ENCODE results near the gene NR1H2. TPM values are rescaled to one million over a fixed set of nuclear protein-coding genes. Genes with fewer than 3 reads are reported as not detected.

The NR1H2 gene
- total and polyA plus RNA-seq, 2 experiments from 2014 or later: 32.9 to 70.2 TPM

DNA sequence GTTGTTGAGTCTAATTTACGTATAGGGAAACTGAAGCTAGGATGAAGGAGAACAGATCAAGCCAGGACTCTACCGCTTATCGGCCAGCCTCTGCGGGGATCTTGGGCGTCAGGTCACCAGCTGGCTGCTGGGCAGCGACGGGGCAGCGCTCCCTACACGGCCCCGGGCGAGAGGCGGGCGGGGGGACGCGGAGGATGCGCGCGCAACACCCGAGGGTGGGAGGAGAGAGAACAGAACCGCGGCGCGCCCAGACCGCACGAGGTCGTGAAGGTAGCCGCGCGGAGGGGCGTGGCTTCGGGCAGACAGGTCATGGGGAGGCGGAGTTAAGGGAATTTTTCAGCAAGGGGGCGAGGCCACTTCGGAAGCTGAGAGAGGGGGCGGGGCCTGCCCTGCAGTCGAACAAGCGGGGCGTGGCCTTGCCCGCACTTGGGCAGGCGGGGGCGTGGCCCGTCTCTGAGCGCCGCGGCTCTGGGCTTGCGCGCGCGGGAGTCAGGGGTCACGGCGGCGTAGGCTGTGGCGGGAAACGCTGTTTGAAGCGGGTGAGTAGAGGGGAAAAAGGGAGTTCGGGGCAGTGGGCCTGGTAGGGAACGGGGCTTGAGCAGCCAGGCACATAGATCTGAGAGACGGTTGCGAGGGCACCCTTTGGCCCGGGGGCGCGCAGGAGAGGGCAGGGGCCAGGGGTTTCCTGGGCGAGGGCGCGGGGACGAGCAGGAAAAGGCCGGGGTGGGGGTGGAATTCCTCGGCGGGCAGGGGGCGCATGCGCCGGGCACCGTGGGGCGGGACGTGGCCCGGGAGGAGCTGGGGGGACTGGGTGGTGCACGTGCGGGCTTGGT, 7.8 kb downstream of the NR1H2 start, which contains the start of gene POLD1:
TSS of gene POLD1 (plus strand) at position 496 of the 833 bp plus-strand sequence. CDS start 14,505 bp downstream, outside the sequence.
- Histone ChIP-seq H3K36me3 (ENCODE audit: insufficient read depth) (peaks cover 7% of the 10 kb centered on the region; the same call in 1 of the 2 replicates), H4K20me1 (replicated peaks; ENCODE audit: insufficient read depth) (peaks cover 8% of the 10 kb centered on the region), H3K9me2 (ENCODE audit: insufficient read depth) (no peaks in the 10 kb centered on the region), H3K4me3 (peak within 1 kb of the TSS; percentile 84), H2AFZ (no peak within 1 kb of the TSS), H3K27me3 (ENCODE audit: insufficient read depth) (no peaks in the 10 kb centered on the region), H3F3A (replicated peaks; ENCODE audit: low read depth) (peaks cover 6% of the 10 kb centered on the region), H3K4me1 (ENCODE audit: insufficient read depth) (peaks cover 18% of the 10 kb centered on the region), H3K4me2 (peak within 1 kb of the TSS; percentile 96), H3K27ac (ENCODE audit: low read depth) (peak within 1 kb of the TSS; percentile 84), H3K79me2 (replicated peaks; ENCODE audit: insufficient read depth) (peaks cover 45% of the 10 kb centered on the region)
- peak within 1 kb of the TSS; percentile 89 for H3K4me3 Mint-ChIP-seq
- TF ChIP-seq POLR2AphosphoS5 (IDR thresholded peaks at IDR 0.05; ENCODE audit: low read depth) (peak; percentile 90), ZNF114 (CRISPR knock-in tag; IDR thresholded peaks at IDR 0.05) (no peak)
- H3K27me3 Mint-ChIP-seq (ENCODE audit: insufficient read depth, low read depth, poor library complexity): peaks cover 12% of the 10 kb centered on the region
- peaks cover 21% of the 10 kb centered on the region for H3K4me1 Mint-ChIP-seq
- DNase-seq (ENCODE audit: low spot score) (peak; percentile 100), ATAC-seq (peak; percentile 86)
- peak within 1 kb of the TSS; percentile 98 for H3K27ac Mint-ChIP-seq
- H3K36me3 Mint-ChIP-seq (ENCODE audit: low read depth): peaks cover 56% of the 10 kb centered on the region
- H3K9me3 Mint-ChIP-seq: peaks cover 9% of the 10 kb centered on the region; the same call in 1 of the 3 replicates

DNA sequence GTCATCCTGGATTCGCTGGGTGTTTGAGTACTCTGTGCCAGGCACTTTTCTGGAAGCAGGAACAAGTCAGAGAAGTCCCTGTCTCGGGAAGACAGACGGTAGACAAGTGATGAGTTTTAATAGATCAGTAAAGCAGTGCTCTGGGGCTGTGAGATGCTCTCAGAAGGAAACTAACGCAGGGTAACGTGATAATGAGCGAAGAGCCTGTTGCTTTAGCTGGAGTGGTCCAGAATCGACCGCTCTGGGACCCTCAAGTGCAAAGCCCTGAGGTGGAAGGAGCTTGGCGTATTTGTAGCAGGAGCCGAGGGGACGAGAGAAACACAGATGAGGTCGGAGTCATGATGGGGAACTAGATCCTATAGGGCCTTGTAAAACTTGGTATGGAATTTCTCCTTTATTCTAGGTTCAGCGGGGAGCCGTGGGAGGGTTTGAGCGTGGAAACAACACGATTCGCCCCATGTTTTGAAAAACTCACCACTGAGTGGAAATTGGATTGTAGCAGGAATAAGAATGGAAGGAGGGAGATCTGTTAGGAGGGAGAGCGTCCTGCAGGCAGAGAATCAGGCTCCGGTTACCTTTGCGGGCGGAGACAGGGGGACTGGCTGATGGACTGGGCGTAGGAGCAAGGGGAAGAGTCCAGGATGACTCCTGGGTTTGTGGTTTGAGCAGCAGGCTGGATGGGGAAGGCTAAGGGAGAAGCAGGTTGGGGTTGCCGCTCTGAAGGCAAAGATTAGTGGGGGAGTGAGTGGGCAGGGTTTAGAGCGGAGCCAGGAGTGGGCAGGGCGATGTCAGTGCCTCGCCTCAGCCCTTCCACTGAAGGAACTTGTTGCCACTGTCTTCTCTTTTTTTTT, 8.7 kb downstream of the NR1H2 start:
- H3K4me1 Mint-ChIP-seq: peaks cover 21% of the 10 kb centered on the region
- Histone ChIP-seq H3K36me3 (ENCODE audit: insufficient read depth) (peaks cover 5% of the 10 kb centered on the region; the same call in 1 of the 2 replicates), H3K9me2 (ENCODE audit: insufficient read depth) (no peaks in the 10 kb centered on the region), H3K79me2 (replicated peaks; ENCODE audit: insufficient read depth) (peaks cover 54% of the 10 kb centered on the region), H3K27ac (ENCODE audit: low read depth) (peak overlapping the region; percentile 84; the same call in 1 of the 2 replicates), H3K27me3 (ENCODE audit: insufficient read depth) (no peaks in the 10 kb centered on the region), H3K4me2 (peak overlapping the region; percentile 96), H3F3A (replicated peaks; ENCODE audit: low read depth) (peaks cover 6% of the 10 kb centered on the region), H3K4me1 (ENCODE audit: insufficient read depth) (peaks cover 18% of the 10 kb centered on the region), H4K20me1 (replicated peaks; ENCODE audit: insufficient read depth) (peaks cover 8% of the 10 kb centered on the region), H3K4me3 (peak overlapping the region; percentile 84), H2AFZ (no peak overlapping the region)
- H3K9me3 Mint-ChIP-seq: peaks cover 7% of the 10 kb centered on the region; the same call in 2 of the 3 replicates
- ATAC-seq (peak; percentile 3; the same call in 2 of the 3 replicates), DNase-seq (ENCODE audit: low spot score) (peak; percentile 30)
- peaks cover 10% of the 10 kb centered on the region for H3K27me3 Mint-ChIP-seq (ENCODE audit: insufficient read depth, low read depth, poor library complexity)
- peaks cover 54% of the 10 kb centered on the region for H3K36me3 Mint-ChIP-seq (ENCODE audit: low read depth)
- peak overlapping the region; percentile 98 for H3K27ac Mint-ChIP-seq
- peak overlapping the region; percentile 89 for H3K4me3 Mint-ChIP-seq
- TF ChIP-seq ZNF331 (CRISPR knock-in tag; IDR thresholded peaks at IDR 0.05; ENCODE audit: low read depth): no peak
- no peak for TF ChIP-seq JUNB (IDR thresholded peaks at IDR 0.05; ENCODE audit: unreplicated experiment)
- no peak for TF ChIP-seq ZNF114 (CRISPR knock-in tag; IDR thresholded peaks at IDR 0.05)
- no peak for TF ChIP-seq NANOG (IDR thresholded peaks at IDR 0.05; ENCODE audit: borderline replicate concordance)
- TF ChIP-seq CREB1 (CRISPR knock-in tag; IDR thresholded peaks at IDR 0.05; ENCODE audit: low read depth): no peak
- TF ChIP-seq, protein P1, sequence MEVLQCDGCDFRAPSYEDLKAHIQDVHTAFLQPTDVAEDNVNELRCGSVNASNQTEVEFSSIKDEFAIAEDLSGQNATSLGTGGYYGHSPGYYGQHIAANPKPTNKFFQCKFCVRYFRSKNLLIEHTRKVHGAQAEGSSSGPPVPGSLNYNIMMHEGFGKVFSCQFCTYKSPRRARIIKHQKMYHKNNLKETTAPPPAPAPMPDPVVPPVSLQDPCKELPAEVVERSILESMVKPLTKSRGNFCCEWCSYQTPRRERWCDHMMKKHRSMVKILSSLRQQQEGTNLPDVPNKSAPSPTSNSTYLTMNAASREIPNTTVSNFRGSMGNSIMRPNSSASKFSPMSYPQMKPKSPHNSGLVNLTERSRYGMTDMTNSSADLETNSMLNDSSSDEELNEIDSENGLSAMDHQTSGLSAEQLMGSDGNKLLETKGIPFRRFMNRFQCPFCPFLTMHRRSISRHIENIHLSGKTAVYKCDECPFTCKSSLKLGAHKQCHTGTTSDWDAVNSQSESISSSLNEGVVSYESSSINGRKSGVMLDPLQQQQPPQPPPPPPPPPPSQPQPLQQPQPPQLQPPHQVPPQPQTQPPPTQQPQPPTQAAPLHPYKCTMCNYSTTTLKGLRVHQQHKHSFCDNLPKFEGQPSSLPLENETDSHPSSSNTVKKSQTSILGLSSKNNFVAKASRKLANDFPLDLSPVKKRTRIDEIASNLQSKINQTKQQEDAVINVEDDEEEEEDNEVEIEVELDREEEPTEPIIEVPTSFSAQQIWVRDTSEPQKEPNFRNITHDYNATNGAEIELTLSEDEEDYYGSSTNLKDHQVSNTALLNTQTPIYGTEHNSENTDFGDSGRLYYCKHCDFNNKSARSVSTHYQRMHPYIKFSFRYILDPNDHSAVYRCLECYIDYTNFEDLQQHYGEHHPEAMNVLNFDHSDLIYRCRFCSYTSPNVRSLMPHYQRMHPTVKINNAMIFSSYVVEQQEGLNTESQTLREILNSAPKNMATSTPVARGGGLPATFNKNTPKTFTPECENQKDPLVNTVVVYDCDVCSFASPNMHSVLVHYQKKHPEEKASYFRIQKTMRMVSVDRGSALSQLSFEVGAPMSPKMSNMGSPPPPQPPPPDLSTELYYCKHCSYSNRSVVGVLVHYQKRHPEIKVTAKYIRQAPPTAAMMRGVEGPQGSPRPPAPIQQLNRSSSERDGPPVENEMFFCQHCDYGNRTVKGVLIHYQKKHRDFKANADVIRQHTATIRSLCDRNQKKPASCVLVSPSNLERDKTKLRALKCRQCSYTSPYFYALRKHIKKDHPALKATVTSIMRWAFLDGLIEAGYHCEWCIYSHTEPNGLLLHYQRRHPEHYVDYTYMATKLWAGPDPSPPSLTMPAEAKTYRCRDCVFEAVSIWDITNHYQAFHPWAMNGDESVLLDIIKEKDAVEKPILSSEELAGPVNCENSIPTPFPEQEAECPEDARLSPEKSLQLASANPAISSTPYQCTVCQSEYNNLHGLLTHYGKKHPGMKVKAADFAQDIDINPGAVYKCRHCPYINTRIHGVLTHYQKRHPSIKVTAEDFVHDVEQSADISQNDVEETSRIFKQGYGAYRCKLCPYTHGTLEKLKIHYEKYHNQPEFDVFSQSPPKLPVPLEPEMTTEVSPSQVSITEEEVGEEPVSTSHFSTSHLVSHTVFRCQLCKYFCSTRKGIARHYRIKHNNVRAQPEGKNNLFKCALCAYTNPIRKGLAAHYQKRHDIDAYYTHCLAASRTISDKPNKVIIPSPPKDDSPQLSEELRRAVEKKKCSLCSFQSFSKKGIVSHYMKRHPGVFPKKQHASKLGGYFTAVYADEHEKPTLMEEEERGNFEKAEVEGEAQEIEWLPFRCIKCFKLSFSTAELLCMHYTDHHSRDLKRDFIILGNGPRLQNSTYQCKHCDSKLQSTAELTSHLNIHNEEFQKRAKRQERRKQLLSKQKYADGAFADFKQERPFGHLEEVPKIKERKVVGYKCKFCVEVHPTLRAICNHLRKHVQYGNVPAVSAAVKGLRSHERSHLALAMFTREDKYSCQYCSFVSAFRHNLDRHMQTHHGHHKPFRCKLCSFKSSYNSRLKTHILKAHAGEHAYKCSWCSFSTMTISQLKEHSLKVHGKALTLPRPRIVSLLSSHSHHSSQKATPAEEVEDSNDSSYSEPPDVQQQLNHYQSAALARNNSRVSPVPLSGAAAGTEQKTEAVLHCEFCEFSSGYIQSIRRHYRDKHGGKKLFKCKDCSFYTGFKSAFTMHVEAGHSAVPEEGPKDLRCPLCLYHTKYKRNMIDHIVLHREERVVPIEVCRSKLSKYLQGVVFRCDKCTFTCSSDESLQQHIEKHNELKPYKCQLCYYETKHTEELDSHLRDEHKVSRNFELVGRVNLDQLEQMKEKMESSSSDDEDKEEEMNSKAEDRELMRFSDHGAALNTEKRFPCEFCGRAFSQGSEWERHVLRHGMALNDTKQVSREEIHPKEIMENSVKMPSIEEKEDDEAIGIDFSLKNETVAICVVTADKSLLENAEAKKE (CRISPR knock-in tag; IDR thresholded peaks at IDR 0.05): no peak
- TF ChIP-seq EZH2phosphoT487 (IDR thresholded peaks at IDR 0.05; ENCODE audit: unreplicated experiment): no peak
- TF ChIP-seq, protein P2, sequence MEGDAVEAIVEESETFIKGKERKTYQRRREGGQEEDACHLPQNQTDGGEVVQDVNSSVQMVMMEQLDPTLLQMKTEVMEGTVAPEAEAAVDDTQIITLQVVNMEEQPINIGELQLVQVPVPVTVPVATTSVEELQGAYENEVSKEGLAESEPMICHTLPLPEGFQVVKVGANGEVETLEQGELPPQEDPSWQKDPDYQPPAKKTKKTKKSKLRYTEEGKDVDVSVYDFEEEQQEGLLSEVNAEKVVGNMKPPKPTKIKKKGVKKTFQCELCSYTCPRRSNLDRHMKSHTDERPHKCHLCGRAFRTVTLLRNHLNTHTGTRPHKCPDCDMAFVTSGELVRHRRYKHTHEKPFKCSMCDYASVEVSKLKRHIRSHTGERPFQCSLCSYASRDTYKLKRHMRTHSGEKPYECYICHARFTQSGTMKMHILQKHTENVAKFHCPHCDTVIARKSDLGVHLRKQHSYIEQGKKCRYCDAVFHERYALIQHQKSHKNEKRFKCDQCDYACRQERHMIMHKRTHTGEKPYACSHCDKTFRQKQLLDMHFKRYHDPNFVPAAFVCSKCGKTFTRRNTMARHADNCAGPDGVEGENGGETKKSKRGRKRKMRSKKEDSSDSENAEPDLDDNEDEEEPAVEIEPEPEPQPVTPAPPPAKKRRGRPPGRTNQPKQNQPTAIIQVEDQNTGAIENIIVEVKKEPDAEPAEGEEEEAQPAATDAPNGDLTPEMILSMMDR (conservative IDR thresholded peaks at IDR 0.05; ENCODE audit: low read depth in 2 of 2): no peak
- TF ChIP-seq POLR2AphosphoS5 (IDR thresholded peaks at IDR 0.05; ENCODE audit: low read depth): no peak
- TF ChIP-seq EZH2 (IDR thresholded peaks at IDR 0.05; ENCODE audit: low read depth, unreplicated experiment): no peak

Data from GM23338 (cell line).